ENCODE results near the gene PNPO. TPM values are rescaled to one million over a fixed set of nuclear protein-coding genes. Genes with fewer than 3 reads are reported as not detected.

PNPO gene
- total and polyA plus RNA-seq, 2 of the 13 experiments (the other 11 are each of a cell fraction or from before 2014, with no cell fraction given): 47.9 to 63.3 TPM

GRCh38 chr17:47941246-47942095 is at the start of gene PNPO (continued):
- TF ChIP-seq DDIT3 (CRISPR knock-in tag; IDR thresholded peaks at IDR 0.05): no peak
- peak; percentile 85 for TF ChIP-seq IKZF5 (CRISPR knock-in tag; IDR thresholded peaks at IDR 0.05)
- TF ChIP-seq ZFY (CRISPR knock-in tag; IDR thresholded peaks at IDR 0.05): peak; percentile 89
- no peak for TF ChIP-seq NFE2 (CRISPR knock-in tag; IDR thresholded peaks at IDR 0.05)
- peak; percentile 80; the same call in 1 of the 2 replicates for TF ChIP-seq ZFP1 (CRISPR knock-in tag; IDR thresholded peaks at IDR 0.05)
- TF ChIP-seq PTBP1 (IDR thresholded peaks at IDR 0.05; ENCODE audit: low read depth, low read length, poor library complexity, severe bottlenecking): peak; percentile 95
- peak; percentile 84 for TF ChIP-seq ZMYM2 (CRISPR knock-in tag; IDR thresholded peaks at IDR 0.05)
- TF ChIP-seq TBP (CRISPR knock-in tag; IDR thresholded peaks at IDR 0.05): no peak
- peak; percentile 95; the same call in 1 of the 2 replicates for TF ChIP-seq ZNF598 (CRISPR knock-in tag; IDR thresholded peaks at IDR 0.05; ENCODE audit: borderline replicate concordance)
- TF ChIP-seq FOXA3 (CRISPR knock-in tag; IDR thresholded peaks at IDR 0.05): peak; percentile 10; the same call in 1 of the 2 replicates
- peak; percentile 42 for TF ChIP-seq AGO1 (IDR thresholded peaks at IDR 0.05; ENCODE audit: low read depth, low read length, poor library complexity, severe bottlenecking)
- TF ChIP-seq KDM6A (CRISPR knock-in tag; IDR thresholded peaks at IDR 0.05; ENCODE audit: low read depth): no peak
- 0 out of 2 replicates have a peak, but pooled peaks have one; percentile 21 for TF ChIP-seq ATF3 (CRISPR knock-in tag; IDR thresholded peaks at IDR 0.05)
- peak; percentile 88 for TF ChIP-seq KLF9 (CRISPR knock-in tag; IDR thresholded peaks at IDR 0.05; ENCODE audit: low read depth)
- TF ChIP-seq KAT8 (CRISPR knock-in tag; IDR thresholded peaks at IDR 0.05): peak; percentile 91
- TF ChIP-seq ZNF775 (CRISPR knock-in tag; IDR thresholded peaks at IDR 0.05; ENCODE audit: borderline replicate concordance): no peak
- TF ChIP-seq EEA1 (CRISPR knock-in tag; IDR thresholded peaks at IDR 0.05; ENCODE audit: borderline replicate concordance): peak; percentile 79; the same call in 1 of the 2 replicates
- peak; percentile 91; the same call in 1 of the 2 replicates for TF ChIP-seq KAT7 (CRISPR knock-in tag; IDR thresholded peaks at IDR 0.05; ENCODE audit: borderline replicate concordance)
- TF ChIP-seq MLX (CRISPR knock-in tag; IDR thresholded peaks at IDR 0.05): peak; percentile 84
- peak; percentile 59; the same call in 1 of the 2 replicates for TF ChIP-seq HIC2 (CRISPR knock-in tag; IDR thresholded peaks at IDR 0.05; ENCODE audit: low read depth)
- TF ChIP-seq HDAC2 (CRISPR knock-in tag; IDR thresholded peaks at IDR 0.05): peak; percentile 72; the same call in 1 of the 2 replicates
- no peak for TF ChIP-seq JUND (CRISPR knock-in tag; IDR thresholded peaks at IDR 0.05)
- no peak for TF ChIP-seq HOXA7 (CRISPR knock-in tag; IDR thresholded peaks at IDR 0.05)
- TF ChIP-seq ZNF333 (CRISPR knock-in tag; IDR thresholded peaks at IDR 0.05; ENCODE audit: borderline replicate concordance): peak; percentile 86; the same call in 1 of the 2 replicates
- 0 out of 2 replicates have a peak, but pooled peaks have one; percentile 29 for TF ChIP-seq ZNF570 (CRISPR knock-in tag; IDR thresholded peaks at IDR 0.05; ENCODE audit: borderline replicate concordance)
- TF ChIP-seq EHMT2 (IDR thresholded peaks at IDR 0.05; ENCODE audit: borderline replicate concordance, low read depth, low read length): peak; percentile 81; the same call in 1 of the 2 replicates
- peak; percentile 98 for TF ChIP-seq ZFP36L1 (CRISPR knock-in tag; IDR thresholded peaks at IDR 0.05)
